Naive B cell (primary cell): ENCODE measurements around the gene NAXE. TPM values are rescaled to one million over a fixed set of nuclear protein-coding genes. Genes with fewer than 3 reads are reported as not detected.
A peak's percentile ranks its signal among the peaks of the same experiment; 100 is the strongest.

Source experiments
- ATAC-seq, 2 donors: fragments of 150-1000 bp; cut with Tn5 transposase; 2 replicates each; pipeline ENCODE4 v1.10.0; 2021; ENCODE audit warnings: low read depth in 2 of 2, mild to moderate bottlenecking in 2 of 2, moderate library complexity in 2 of 2
- DNase-seq: peaks from one replicate; pipeline ENCODE4 v3.0.0; 2022
- H3K27ac Mint-ChIP-seq, 6 donors: one replicate each; pipeline ENCODE4 v1.8.0; 2020 to 2022; ENCODE audit warnings: mild to moderate bottlenecking in 6 of 6, mixed read lengths in 6 of 6, moderate library complexity in 5 of 6, inconsistent platforms in 2 of 6
- H3K27me3 Mint-ChIP-seq, 3 donors: one replicate each; pipeline ENCODE4 v1.8.0; 2021 to 2022; ENCODE audit warnings: mixed read lengths in 3 of 3, mild to moderate bottlenecking in 1 of 3
- H3K36me3 Mint-ChIP-seq, 2 donors: one replicate each; pipeline ENCODE4 v1.8.0; 2020 to 2022; ENCODE audit warnings: mixed read lengths in 2 of 2, inconsistent platforms in 1 of 2, mild to moderate bottlenecking in 1 of 2
- H3K4me1 Mint-ChIP-seq, 3 donors: one replicate each; pipeline ENCODE4 v1.8.0; 2020 to 2022; ENCODE audit warnings: mixed read lengths in 3 of 3, inconsistent platforms in 1 of 3, mild to moderate bottlenecking in 1 of 3, moderate library complexity in 1 of 3
- H3K4me3 Mint-ChIP-seq, 8 donors: one replicate each; pipeline ENCODE4 v1.8.0; 2020 to 2022; ENCODE audit warnings: mild to moderate bottlenecking in 8 of 8, mixed read lengths in 8 of 8, moderate library complexity in 8 of 8, inconsistent platforms in 2 of 8
- H3K9me3 Mint-ChIP-seq, 7 donors: one replicate each; pipeline ENCODE4 v1.8.0; 2020 to 2022; ENCODE audit warnings: mixed read lengths in 7 of 7, mild to moderate bottlenecking in 5 of 7, inconsistent platforms in 2 of 7, moderate library complexity in 1 of 7
- polyA plus RNA-seq, 6 donors: library from polyadenylated mRNA; unstranded; fragments of 300-500 nt; fragmentation: Illumina TruSeq; gene quantifications; one replicate each; pipeline ENCODE4 v1.2.3, GENCODE V29; 2021; ENCODE audit warnings: low read depth in 6 of 6

Gene NAXE
- polyA plus RNA-seq, 6 donors from 2014 or later = 97.6 to 177 (median 110) TPM

DNA sequence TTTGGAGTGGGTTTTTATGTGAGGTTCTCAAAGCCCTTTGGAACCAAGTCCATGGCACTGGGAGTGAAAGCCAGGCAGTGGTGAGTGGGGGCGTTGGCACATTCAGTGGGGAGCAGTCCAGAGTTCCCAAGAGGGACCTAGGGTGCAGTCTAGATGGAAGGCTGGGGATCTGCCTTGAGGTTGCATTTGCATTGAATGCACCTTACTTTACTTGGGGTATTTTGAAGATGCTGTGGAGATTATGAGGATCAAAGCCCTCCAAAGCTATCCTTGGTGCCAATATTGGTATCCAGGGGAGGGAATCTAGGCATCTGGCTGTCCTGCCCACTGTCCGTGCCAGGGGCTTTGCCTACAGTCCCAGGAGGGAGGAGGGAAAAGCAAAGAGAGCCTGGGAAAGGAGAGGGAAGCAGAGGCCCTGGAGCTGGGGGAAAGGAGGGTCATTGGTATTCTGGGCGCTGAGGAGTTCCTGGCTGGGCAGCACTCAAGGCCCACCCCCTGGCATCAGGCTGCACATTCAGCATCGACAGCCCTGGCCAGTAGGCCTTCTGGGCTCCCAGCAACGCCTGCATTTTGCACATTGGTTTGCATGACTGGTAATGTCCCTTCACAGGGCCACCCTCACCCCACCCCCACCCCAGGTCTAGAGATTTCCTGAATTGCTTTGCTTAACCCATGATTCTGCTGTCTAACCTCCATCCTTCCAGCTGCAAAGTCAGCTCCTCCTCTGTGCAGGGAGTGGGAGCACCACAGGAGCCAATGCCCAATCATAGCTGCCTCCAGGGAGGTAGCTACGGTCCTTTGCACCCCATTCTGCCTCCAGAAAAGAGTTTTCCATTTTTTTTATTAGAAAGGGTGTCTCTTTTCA lies 49.5 kb downstream of the NAXE start:
- Mint-ChIP-seq H3K4me1 (peaks cover 21 to 29% (median 23%) of the 10 kb centered on the region in 3 donors), H3K9me3 (no peaks in the 10 kb centered on the region), H3K27ac (peak overlapping the region in 3 of 6 donors; percentile 43 to 79 (median 49)), H3K4me3 (peak overlapping the region in 7 of 8 donors; percentile 18 to 82 (median 74)), H3K36me3 (peaks cover 0 to 7% of the 10 kb centered on the region in 2 donors), H3K27me3 (peaks cover 75 to 87% (median 86%) of the 10 kb centered on the region in 3 donors)
- ATAC-seq (no peak), DNase-seq (no peak)

DNA sequence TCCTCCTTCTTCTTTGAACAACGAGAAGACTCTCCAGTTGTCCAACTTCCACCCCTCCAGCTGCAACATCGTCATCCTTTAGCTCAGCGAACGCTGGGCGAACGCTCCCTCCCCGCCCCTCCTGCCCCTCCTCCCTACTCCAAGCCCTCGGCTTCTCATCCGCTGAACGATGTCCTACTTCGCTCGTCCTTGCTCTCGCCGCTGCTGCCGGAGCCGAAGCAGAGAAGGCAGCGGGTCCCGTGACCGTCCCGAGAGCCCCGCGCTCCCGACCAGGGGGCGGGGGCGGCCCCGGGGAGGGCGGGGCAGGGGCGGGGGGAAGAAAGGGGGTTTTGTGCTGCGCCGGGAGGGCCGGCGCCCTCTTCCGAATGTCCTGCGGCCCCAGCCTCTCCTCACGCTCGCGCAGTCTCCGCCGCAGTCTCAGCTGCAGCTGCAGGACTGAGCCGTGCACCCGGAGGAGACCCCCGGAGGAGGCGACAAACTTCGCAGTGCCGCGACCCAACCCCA lies 50.2 kb downstream of the NAXE start, which contains the start of gene BCAN:
Gene BCAN (plus strand): TSS at position 357 of the 504 bp plus-strand sequence. CDS start 3,938 bp downstream, outside the sequence.
- H3K9me3 Mint-ChIP-seq = no peaks in the 10 kb centered on the region
- peaks cover 21 to 29% (median 23%) of the 10 kb centered on the region in 3 donors for H3K4me1 Mint-ChIP-seq
- ATAC-seq (peak; percentile 39 to 44), DNase-seq (no peak)
- H3K36me3 Mint-ChIP-seq = peaks cover 0 to 7% of the 10 kb centered on the region in 2 donors
- H3K27me3 Mint-ChIP-seq = peaks cover 70 to 87% (median 87%) of the 10 kb centered on the region in 3 donors
- H3K27ac Mint-ChIP-seq = peak within 1 kb of the TSS in 3 of 6 donors; percentile 43 to 79 (median 49)
- H3K4me3 Mint-ChIP-seq = peak within 1 kb of the TSS; percentile 18 to 82 (median 75)

DNA sequence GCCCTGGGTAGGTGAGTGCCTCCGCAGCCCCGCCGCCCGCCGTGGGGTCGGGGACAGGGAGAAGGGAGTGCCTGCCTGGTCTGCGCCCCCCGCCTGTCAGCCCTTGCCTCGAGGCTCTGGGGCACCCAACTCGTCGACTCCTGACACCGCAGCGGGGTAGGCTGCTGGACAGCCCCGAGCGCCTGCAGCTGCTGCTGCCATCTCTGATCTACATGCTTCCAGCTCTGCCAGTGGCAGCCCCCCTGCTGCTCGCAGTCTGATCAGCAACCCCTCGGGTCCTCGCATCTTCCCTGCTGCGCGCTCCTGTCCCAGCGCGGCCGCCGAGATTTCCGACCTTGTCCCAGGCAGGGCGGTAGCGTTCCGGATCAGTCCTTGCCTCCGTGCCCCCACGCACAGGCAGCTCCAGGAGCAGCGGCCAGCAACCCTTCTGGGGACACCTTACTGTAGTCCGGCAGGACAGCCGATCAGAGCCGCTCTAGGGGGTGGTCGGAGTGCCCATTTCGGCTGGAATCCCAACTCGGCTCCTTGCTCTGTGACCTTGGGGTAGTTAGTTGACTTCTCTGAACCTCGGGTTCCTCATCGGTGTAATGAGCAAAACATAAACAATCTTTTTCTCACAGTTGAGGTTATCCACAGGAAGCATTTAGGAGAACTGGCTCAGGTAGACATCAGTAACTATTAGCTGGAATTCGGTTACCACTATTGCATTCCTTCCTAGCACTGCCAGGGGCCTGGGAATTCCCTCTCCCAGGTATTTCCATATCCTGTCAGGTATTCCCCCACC lies 50.9 kb downstream of the NAXE start:
- ATAC-seq (no peak), DNase-seq (no peak)
- H3K4me1 Mint-ChIP-seq = peaks cover 21 to 29% (median 23%) of the 10 kb centered on the region in 3 donors
- H3K9me3 Mint-ChIP-seq = no peaks in the 10 kb centered on the region
- peak overlapping the region in 7 of 8 donors; percentile 63 to 77 (median 74) for H3K4me3 Mint-ChIP-seq
- H3K36me3 Mint-ChIP-seq = peaks cover 0 to 7% of the 10 kb centered on the region in 2 donors
- H3K27me3 Mint-ChIP-seq = peaks cover 73 to 93% (median 93%) of the 10 kb centered on the region in 3 donors
- H3K27ac Mint-ChIP-seq = peak overlapping the region in 1 of 6 donors; percentile 15

DNA sequence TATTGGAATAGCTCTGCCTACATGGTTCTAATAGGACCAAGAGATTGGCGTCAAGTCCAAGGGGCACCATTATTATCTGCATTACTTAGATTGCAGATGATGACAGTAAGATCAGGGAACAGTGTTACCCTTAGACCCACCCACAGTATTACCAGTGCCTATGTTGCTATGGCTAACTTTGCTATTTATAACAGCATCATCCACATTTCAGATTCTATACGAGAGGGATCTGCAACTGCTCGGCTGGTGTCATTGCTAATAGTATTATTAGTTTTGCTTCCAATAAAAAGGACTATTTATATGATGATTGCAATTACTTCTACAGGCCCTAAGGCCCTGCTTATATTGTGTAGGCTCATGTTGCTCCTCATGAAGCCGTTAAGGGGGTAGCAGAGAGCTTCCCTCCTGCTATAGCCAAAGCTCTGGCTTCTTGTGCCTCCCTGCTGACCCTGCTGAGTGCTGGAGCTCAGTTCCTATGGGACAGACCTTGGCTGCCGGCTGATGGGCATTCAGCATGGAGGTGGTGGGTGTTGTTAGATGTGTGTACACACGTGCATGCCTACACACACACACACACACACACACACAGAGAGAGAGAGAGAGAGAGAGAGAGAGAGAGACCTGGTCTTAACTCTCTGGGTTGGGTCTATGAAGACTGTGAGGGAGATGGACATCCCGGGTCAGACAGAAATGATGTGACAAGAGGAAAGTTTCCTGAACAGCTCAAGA lies 51.6 kb downstream of the NAXE start:
- Mint-ChIP-seq H3K4me3 (peak overlapping the region in 7 of 8 donors; percentile 29 to 77 (median 67)), H3K27ac (peak overlapping the region in 2 of 6 donors; percentile 24 to 56), H3K36me3 (peaks cover 0 to 7% of the 10 kb centered on the region in 2 donors), H3K4me1 (peaks cover 21 to 29% (median 23%) of the 10 kb centered on the region in 3 donors), H3K27me3 (peaks cover 76 to 97% (median 97%) of the 10 kb centered on the region in 3 donors), H3K9me3 (no peaks in the 10 kb centered on the region)
- DNase-seq = no peak
- no peak for ATAC-seq

DNA sequence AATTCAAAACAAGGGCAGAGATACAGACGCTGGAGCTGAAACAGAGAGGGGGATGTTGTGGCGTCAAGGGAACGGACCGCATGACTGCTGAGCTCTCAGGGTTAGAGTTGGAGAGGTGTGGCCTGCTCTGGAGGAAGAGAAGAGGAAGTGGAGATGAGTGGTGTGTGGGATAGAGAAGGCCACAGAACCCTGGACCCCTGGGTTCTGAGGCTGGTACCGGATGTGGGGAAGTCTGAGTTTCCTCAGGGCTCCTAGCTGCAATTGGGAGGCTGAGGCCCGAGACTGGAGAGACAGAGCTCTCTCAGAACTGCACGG lies 52.2 kb downstream of the NAXE start:
- H3K36me3 Mint-ChIP-seq = peaks cover 0 to 7% of the 10 kb centered on the region in 2 donors
- no peak for DNase-seq
- ATAC-seq = peak; percentile 79 to 81
- H3K27me3 Mint-ChIP-seq = peaks cover 77 to 97% (median 97%) of the 10 kb centered on the region in 3 donors
- no peak overlapping the region for H3K4me3 Mint-ChIP-seq
- peaks cover 21 to 29% (median 23%) of the 10 kb centered on the region in 3 donors for H3K4me1 Mint-ChIP-seq
- no peaks in the 10 kb centered on the region for H3K9me3 Mint-ChIP-seq
- H3K27ac Mint-ChIP-seq = peak overlapping the region in 1 of 6 donors; percentile 56

Other genes with a start within 250 kb of the NAXE start
- not detected for gene RHBG, start 222.6 kb upstream of the NAXE start, polyA plus RNA-seq
- 10 to 100 TPM in 3 of 6 donors, 1 to 10 TPM in 3; 6.9 to 15.8 (median 9.1) TPM for gene MEF2D, start 91.0 kb upstream of the NAXE start, polyA plus RNA-seq
- gene IQGAP3, start 19.2 kb upstream of the NAXE start, polyA plus RNA-seq = not detected
- 1 to 10 TPM in 5 of 6 donors, not detected in 1; 2.4 to 4.5 (median 3.2) TPM for gene TTC24, start 12.1 kb upstream of the NAXE start, polyA plus RNA-seq
- 10 to 100 TPM; 16.6 to 47.9 (median 28.7) TPM for gene GPATCH4, start 9.7 kb downstream of the NAXE start, polyA plus RNA-seq
- not detected for gene HAPLN2, start 27.6 kb downstream of the NAXE start, polyA plus RNA-seq
- not detected for gene BCAN, start 50.3 kb downstream of the NAXE start, polyA plus RNA-seq
- gene NES, start 85.6 kb downstream of the NAXE start, polyA plus RNA-seq = not detected
- gene CRABP2, start 113.8 kb downstream of the NAXE start, polyA plus RNA-seq = under 1 TPM in 1 of 6 donors, not detected in 5; 0.29 TPM
- gene METTL25B, start 136.7 kb downstream of the NAXE start, polyA plus RNA-seq = 10 to 100 TPM in 3 of 6 donors, 1 to 10 TPM in 3; 6.9 to 14.4 (median 9.6) TPM
- gene ISG20L2, start 137.0 kb downstream of the NAXE start, polyA plus RNA-seq = 10 to 100 TPM; 14.3 to 35.0 (median 26.3) TPM
- gene MRPL24, start 149.3 kb downstream of the NAXE start, polyA plus RNA-seq = 100 to 1,000 TPM in 1 of 6 donors, 10 to 100 TPM in 5; 70.7 to 117 (median 76.1) TPM
- 10 to 100 TPM; 19.6 to 33.8 (median 26.3) TPM for gene HDGF, start 159.9 kb downstream of the NAXE start, polyA plus RNA-seq
- gene PRCC, start 175.8 kb downstream of the NAXE start, polyA plus RNA-seq = 10 to 100 TPM; 31.9 to 69.4 (median 38.9) TPM
- 1 to 10 TPM in 1 of 6 donors, under 1 TPM in 4, not detected in 1; 0.26 to 1.2 (median 0.31) TPM for gene SH2D2A, start 225.1 kb downstream of the NAXE start, polyA plus RNA-seq